Activated T-cell treated with anti-CD3 and anti-CD28 coated beads, Interleukin-2, amount 50 U/mL, for 72 hours (primary cell): ENCODE results near the gene GRID2. TPM values are rescaled to one million over a fixed set of nuclear protein-coding genes. Genes with fewer than 3 reads are reported as not detected.

Experiments
- ATAC-seq, 2 donors: fragments of 150-1000 bp; cut with Tn5 transposase; replicated peaks in 1 of 2; 2 replicates each; pipeline ENCODE4 v1.10.0; 2021; ENCODE audit warnings: moderate library complexity in 2 of 2, mild to moderate bottlenecking in 1 of 2
- DNase-seq, 2 donors: peaks; one replicate each; pipeline ENCODE4 v3.0.0; 2021 to 2022; ENCODE audit warnings: mixed read lengths in 1 of 2
- H3K27ac Mint-ChIP-seq: one replicate; pipeline ENCODE4 v1.8.0; 2022; ENCODE audit warnings: mild to moderate bottlenecking, moderate library complexity, mixed read lengths
- H3K27me3 Mint-ChIP-seq: one replicate; pipeline ENCODE4 v1.8.0; 2022; ENCODE audit warnings: low read depth, mixed read lengths
- H3K36me3 Mint-ChIP-seq, 2 donors: one replicate each; pipeline ENCODE4 v1.8.0; 2022; ENCODE audit warnings: mixed read lengths in 2 of 2, mild to moderate bottlenecking in 1 of 2; ENCODE audit not compliant: insufficient read depth in 2 of 2
- H3K4me1 Mint-ChIP-seq: one replicate; pipeline ENCODE4 v1.8.0; 2022; ENCODE audit warnings: low read depth, mixed read lengths
- H3K4me3 Mint-ChIP-seq, 2 donors: one replicate each; pipeline ENCODE4 v1.8.0; 2022; ENCODE audit warnings: mild to moderate bottlenecking in 2 of 2, mixed read lengths in 2 of 2, moderate library complexity in 2 of 2
- H3K9me3 Mint-ChIP-seq, 2 donors: one replicate each; pipeline ENCODE4 v1.8.0; 2022; ENCODE audit warnings: mixed read lengths in 2 of 2
- total RNA-seq, 2 donors: library from RNA; stranded (reverse); gene quantifications; one replicate each; pipeline ENCODE4 v1.2.3, GENCODE V29; 2022

The GRID2 gene
- total RNA-seq, 2 donors from 2014 or later, result not detected

- ATAC-seq (no peak), DNase-seq (no peak)
- Mint-ChIP-seq H3K27ac (no peak overlapping the region), H3K27me3 (no peaks in the 10 kb centered on the region), H3K36me3 (no peaks in the 10 kb centered on the region), H3K9me3 (no peaks in the 10 kb centered on the region), H3K4me3 (no peak overlapping the region), H3K4me1 (no peaks in the 10 kb centered on the region)
Measured at GRCh38 chr4:93809773-93810172, 1506.0 kb downstream of the GRID2 start.

GRCh38 chr4:93810340-93810992, 1506.7 kb downstream of the GRID2 start:
- H3K36me3 Mint-ChIP-seq, result no peaks in the 10 kb centered on the region
- no peak overlapping the region for H3K27ac Mint-ChIP-seq
- no peaks in the 10 kb centered on the region for H3K27me3 Mint-ChIP-seq
- no peaks in the 10 kb centered on the region for H3K4me1 Mint-ChIP-seq
- H3K9me3 Mint-ChIP-seq, result no peaks in the 10 kb centered on the region
- ATAC-seq (no peak), DNase-seq (no peak)
- no peak overlapping the region for H3K4me3 Mint-ChIP-seq

GRCh38 chr4:93813092-93813491, 1509.3 kb downstream of the GRID2 start:
- H3K36me3 Mint-ChIP-seq, result no peaks in the 10 kb centered on the region
- DNase-seq, result no peak
- no peak for ATAC-seq

GRCh38 chr4:93814141-93814540, 1510.4 kb downstream of the GRID2 start:
- Mint-ChIP-seq H3K4me3 (no peak overlapping the region), H3K27ac (no peak overlapping the region), H3K27me3 (peaks cover 5% of the 10 kb centered on the region), H3K9me3 (peaks cover 0 to 3% of the 10 kb centered on the region in 2 donors), H3K36me3 (no peaks in the 10 kb centered on the region), H3K4me1 (no peaks in the 10 kb centered on the region)
- DNase-seq (no peak), ATAC-seq (no peak)

More at GRCh38 chr4:93813092-93813491, 1509.3 kb downstream of the GRID2 start:
- no peak overlapping the region for H3K27ac Mint-ChIP-seq
- H3K9me3 Mint-ChIP-seq, result peaks cover 0 to 3% of the 10 kb centered on the region in 2 donors
- H3K4me3 Mint-ChIP-seq, result no peak overlapping the region
- no peaks in the 10 kb centered on the region for H3K4me1 Mint-ChIP-seq
- H3K27me3 Mint-ChIP-seq, result no peaks in the 10 kb centered on the region

- Mint-ChIP-seq H3K4me1 (no peaks in the 10 kb centered on the region), H3K4me3 (no peak overlapping the region), H3K36me3 (no peaks in the 10 kb centered on the region), H3K9me3 (peaks cover 0 to 3% of the 10 kb centered on the region in 2 donors), H3K27ac (no peak overlapping the region), H3K27me3 (peaks cover 6% of the 10 kb centered on the region)
- DNase-seq (no peak), ATAC-seq (no peak)
Measured at GRCh38 chr4:93814722-93815121, 1511.0 kb downstream of the GRID2 start.
